Measurements from ENCODE around the gene TTL. TPM values are rescaled to one million over a fixed set of nuclear protein-coding genes. Genes with fewer than 3 reads are reported as not detected.
"Not testable (repeated sequence)": the region's sequence is repeated elsewhere in the genome, so short reads cannot be mapped to it uniquely, and the experiment has no call there.

TTL gene
- polyA plus RNA-seq, 1 donor from 2014 or later = 1.3 TPM

- Mint-ChIP-seq H3K27me3 (no peaks in the 10 kb centered on the region), H3K36me3 (peaks cover 9% of the 10 kb centered on the region), H3K4me1 (no peaks in the 10 kb centered on the region)
Observed at GRCh38 chr2:112528541-112528940, 46.6 kb downstream of the TTL start.

GRCh38 chr2:112529757-112530156 is 47.8 kb downstream of the TTL start:
- Mint-ChIP-seq H3K4me3 (no peak overlapping the region), H3K36me3 (peaks cover 7% of the 10 kb centered on the region), H3K27ac (no peak overlapping the region), H3K27me3 (no peaks in the 10 kb centered on the region), H3K9me3 (no peaks in the 10 kb centered on the region), H3K4me1 (no peaks in the 10 kb centered on the region)

More at GRCh38 chr2:112528541-112528940, 46.6 kb downstream of the TTL start:
- Mint-ChIP-seq H3K27ac (no peak overlapping the region), H3K9me3 (no peaks in the 10 kb centered on the region), H3K4me3 (no peak overlapping the region)

DNA sequence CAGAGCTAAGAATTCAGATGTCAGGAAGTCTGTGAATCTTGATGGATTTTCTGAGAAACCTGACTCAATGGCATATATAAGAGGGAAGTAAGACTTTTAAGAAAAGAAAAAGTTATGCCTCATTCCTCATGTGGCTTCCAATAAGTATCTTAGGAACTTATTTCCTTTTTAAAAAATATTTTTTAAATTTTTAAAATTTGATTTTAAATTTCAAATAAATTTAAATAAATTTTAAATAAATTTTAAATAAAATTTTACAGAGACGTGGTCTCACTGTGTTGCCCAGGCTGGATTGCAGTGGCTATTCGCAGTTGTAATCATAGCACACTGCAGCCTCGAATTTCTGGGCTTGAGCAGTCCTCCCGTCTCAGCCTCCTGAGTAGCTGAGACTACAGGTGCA is 48.8 kb downstream of the TTL start:
- Mint-ChIP-seq H3K4me1 (no peaks in the 10 kb centered on the region), H3K9me3 (no peaks in the 10 kb centered on the region), H3K27ac (no peak overlapping the region), H3K27me3 (no peaks in the 10 kb centered on the region), H3K36me3 (peaks cover 7% of the 10 kb centered on the region), H3K4me3 (no peak overlapping the region)

- no peaks in the 10 kb centered on the region for H3K27me3 Mint-ChIP-seq
- H3K4me1 Mint-ChIP-seq = peaks cover 0 to under 1% (median 0%) of the 10 kb centered on the region in 3 donors
- H3K36me3 Mint-ChIP-seq = peaks cover 10% of the 10 kb centered on the region
- no peak overlapping the region for H3K4me3 Mint-ChIP-seq
- H3K27ac Mint-ChIP-seq = no peak overlapping the region
- no peaks in the 10 kb centered on the region for H3K9me3 Mint-ChIP-seq
Observed at GRCh38 chr2:112534826-112535225, 52.9 kb downstream of the TTL start.

GRCh38 chr2:112536665-112537064 is 54.7 kb downstream of the TTL start:
- H3K4me1 Mint-ChIP-seq = peaks cover 3 to 12% (median 5%) of the 10 kb centered on the region in 3 donors
- H3K27me3 Mint-ChIP-seq, H3K9me3 Mint-ChIP-seq, H3K36me3 Mint-ChIP-seq, H3K27ac Mint-ChIP-seq, H3K4me3 Mint-ChIP-seq: not testable (repeated sequence)

DNA sequence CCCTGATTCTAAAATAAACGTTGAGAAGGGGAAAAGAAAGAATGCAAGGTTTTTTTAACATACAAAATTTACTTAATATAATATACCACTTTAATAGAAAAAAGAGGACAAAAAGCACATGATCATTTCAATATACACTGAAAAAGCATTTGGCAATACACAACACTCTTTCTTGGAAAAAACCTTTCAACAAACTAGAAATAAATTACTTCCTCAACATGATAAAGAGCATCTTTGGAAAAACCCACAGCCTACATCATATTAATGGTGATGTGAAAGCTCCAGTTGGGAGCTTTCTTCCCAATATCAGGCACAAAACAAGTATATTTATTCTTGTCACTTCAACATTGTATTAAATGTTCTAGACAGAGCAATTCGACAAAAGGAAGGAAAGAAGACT is 57.4 kb downstream of the TTL start:
- peaks cover 3 to 17% (median 7%) of the 10 kb centered on the region in 3 donors for H3K4me1 Mint-ChIP-seq
- H3K36me3 Mint-ChIP-seq = peaks cover 3% of the 10 kb centered on the region
- H3K27ac Mint-ChIP-seq = no peak overlapping the region
- no peaks in the 10 kb centered on the region for H3K27me3 Mint-ChIP-seq
- H3K9me3 Mint-ChIP-seq = no peaks in the 10 kb centered on the region
- H3K4me3 Mint-ChIP-seq = peak overlapping the region in 1 of 4 donors; percentile 22

DNA sequence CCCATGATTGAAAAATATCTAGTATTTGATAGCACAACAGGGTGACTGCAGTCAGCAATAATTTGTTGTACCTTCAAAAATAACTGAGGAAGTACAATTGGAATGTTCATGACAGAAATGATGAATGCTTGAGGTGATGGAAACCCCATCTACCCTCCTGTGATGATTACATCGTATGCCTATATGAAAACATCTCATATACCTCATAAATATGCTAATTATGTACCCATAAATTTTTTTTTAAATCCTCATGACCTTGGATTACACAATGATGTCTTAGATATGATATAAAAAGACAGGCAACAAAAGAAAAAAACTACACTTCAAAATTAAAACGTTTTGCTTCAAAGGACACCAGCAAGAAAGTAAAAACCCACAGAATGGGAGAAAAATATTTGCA is 59.0 kb downstream of the TTL start:
- Mint-ChIP-seq H3K36me3 (peaks cover 3% of the 10 kb centered on the region), H3K27ac (peak overlapping the region in 1 of 3 donors; percentile 57), H3K9me3 (no peaks in the 10 kb centered on the region), H3K27me3 (no peaks in the 10 kb centered on the region), H3K4me1 (peaks cover 7 to 17% (median 9%) of the 10 kb centered on the region in 3 donors), H3K4me3 (no peak overlapping the region)

DNA sequence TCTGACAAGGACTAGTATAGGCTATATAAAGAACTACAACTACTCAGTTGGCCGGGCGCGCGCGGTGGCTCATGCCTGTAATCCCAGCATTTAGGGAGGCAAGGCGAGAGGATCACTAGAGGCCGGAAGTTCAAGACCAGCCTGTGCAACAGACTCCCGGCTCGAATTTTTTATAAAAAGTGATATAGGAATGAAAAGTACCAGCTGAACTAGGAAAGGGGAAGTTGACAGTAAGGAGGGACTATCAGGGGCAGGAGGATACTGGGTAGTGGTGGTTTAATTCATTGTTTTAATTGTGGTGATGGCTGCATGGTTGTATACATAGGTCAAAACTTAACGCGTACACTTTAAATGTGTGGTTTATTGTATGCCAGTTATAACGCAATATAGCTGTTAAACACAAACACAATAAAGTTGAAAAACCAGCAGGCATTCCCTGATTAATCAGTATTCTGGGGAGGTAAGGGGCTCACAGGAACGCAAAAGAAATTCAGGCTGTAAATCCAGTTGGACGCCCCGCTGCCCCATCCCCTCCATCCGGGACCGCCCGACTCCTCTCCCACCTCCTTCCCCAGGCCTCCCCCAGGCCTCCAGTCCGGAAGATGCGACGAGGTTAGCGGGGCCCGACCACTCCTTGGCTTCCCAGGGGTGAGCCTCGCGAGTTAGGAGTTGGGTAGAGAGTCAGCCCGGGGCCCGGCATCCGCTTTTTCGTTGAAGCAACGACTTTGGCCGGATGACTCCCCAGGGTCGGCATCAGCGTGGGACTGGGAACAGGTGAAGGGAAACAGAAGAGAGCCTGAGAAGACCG is 59.6 kb downstream of the TTL start:
- no peak overlapping the region for H3K4me3 Mint-ChIP-seq
- peaks cover 7 to 17% (median 11%) of the 10 kb centered on the region in 3 donors for H3K4me1 Mint-ChIP-seq
- no peaks in the 10 kb centered on the region for H3K9me3 Mint-ChIP-seq
- H3K36me3 Mint-ChIP-seq = peaks cover 3% of the 10 kb centered on the region
- no peaks in the 10 kb centered on the region for H3K27me3 Mint-ChIP-seq
- no peak overlapping the region for H3K27ac Mint-ChIP-seq

DNA sequence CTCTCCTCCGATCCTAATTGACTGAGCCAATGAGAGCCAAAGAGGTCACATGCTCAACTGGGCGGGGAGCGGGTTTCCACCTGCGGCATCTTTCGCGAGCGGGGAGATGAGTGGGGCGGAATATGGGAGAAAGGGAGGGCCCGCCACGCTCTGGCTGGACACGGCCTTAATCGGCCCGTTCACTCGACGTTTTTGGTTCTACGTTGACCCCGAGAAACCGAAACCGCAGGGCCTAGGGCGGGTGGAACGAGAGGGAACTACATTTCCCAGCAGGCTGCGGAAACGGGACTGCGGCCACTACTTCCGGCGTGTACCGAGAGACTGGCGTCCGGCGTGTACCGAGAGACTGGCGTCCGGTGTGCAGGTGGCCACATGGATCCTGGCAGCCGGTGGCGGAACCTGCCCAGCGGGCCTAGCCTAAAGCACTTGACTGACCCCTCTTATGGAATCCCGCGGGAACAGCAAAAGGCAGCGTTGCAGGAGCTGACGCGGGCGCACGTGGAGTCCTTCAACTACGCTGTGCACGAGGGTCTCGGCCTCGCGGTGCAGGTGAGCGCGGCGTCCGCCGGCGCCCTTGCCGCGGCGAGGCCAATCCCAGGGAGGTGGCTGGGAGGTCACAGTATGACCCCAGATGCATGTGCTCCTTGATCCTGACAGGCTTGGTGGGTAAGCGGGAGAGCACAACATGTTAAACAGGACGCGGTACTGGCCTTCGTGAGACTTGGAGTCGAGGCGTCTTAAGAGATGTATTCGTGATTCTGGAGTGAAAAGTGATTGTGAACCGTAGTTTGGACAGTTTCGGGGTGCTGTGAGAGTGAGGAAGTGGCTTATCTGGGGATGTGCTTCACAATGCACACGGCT is 60.4 kb downstream of the TTL start, which contains the start of gene POLR1B:
POLR1B (plus strand) TSS at position 343 of the 861 bp plus-strand sequence; CDS start at position 373, 30 bp downstream.
- Mint-ChIP-seq H3K9me3 (no peaks in the 10 kb centered on the region), H3K4me1 (peaks cover 7 to 17% (median 11%) of the 10 kb centered on the region in 3 donors), H3K36me3 (peaks cover 7% of the 10 kb centered on the region), H3K4me3 (no peak within 1 kb of the TSS), H3K27ac (no peak within 1 kb of the TSS), H3K27me3 (no peaks in the 10 kb centered on the region)

DNA sequence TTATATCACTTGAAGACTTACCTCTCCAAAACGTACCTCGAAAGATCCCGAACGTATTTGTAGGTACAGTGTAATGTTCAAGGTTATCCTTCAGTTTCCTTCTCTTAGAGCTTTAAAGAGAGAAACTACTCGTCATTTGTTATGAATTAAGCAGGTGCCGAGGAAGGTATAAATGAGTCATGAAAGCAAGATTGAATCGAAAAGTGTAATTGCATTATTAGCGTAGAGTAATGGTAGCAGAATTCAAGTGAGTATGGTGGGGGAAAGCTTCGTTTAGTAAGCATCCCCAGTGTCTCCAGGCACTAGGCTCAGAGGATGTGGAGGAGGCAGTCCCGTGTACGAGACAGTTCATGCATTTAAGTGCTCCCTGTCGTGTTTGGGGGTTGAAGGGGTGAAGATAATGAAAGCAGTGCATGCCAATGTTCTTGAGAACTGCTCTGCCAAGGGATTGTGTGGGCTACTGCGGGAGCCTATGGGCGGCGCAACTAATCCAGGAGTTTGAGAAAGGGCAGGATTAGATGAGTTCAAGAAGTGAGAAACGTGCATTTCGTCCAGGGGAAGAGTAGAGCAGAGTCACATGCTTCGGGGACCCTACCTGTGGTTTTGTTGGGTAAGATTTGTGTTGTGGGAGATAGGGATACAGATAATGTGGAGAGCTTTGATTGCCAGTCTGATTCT is 61.2 kb downstream of the TTL start:
- Mint-ChIP-seq H3K9me3 (no peaks in the 10 kb centered on the region), H3K27ac (no peak overlapping the region)

GRCh38 chr2:112547333-112547732 is 65.4 kb downstream of the TTL start:
- Mint-ChIP-seq H3K4me3 (no peak overlapping the region), H3K9me3 (no peaks in the 10 kb centered on the region), H3K4me1 (peaks cover 0 to 6% (median 4%) of the 10 kb centered on the region in 3 donors), H3K27me3 (no peaks in the 10 kb centered on the region), H3K27ac (no peak overlapping the region), H3K36me3 (peaks cover 10% of the 10 kb centered on the region)

More for the DNA sequence above, 61.2 kb downstream of the TTL start:
- no peaks in the 10 kb centered on the region for H3K27me3 Mint-ChIP-seq
- H3K4me1 Mint-ChIP-seq = peaks cover 7 to 17% (median 11%) of the 10 kb centered on the region in 3 donors
- H3K36me3 Mint-ChIP-seq = peaks cover 5% of the 10 kb centered on the region
- no peak overlapping the region for H3K4me3 Mint-ChIP-seq

- Mint-ChIP-seq H3K4me3 (no peak overlapping the region), H3K4me1 (peaks cover 0 to 6% (median 4%) of the 10 kb centered on the region in 3 donors), H3K27ac (no peak overlapping the region), H3K9me3 (no peaks in the 10 kb centered on the region), H3K27me3 (no peaks in the 10 kb centered on the region), H3K36me3 (peaks cover 12% of the 10 kb centered on the region)
Observed at GRCh38 chr2:112548980-112549379, 67.0 kb downstream of the TTL start.

GRCh38 chr2:112566104-112566503 is 84.1 kb downstream of the TTL start:
- no peak overlapping the region for H3K4me3 Mint-ChIP-seq
- H3K27me3 Mint-ChIP-seq = no peaks in the 10 kb centered on the region
- H3K27ac Mint-ChIP-seq = no peak overlapping the region
- H3K36me3 Mint-ChIP-seq = peaks cover 25% of the 10 kb centered on the region
- H3K4me1 Mint-ChIP-seq = peaks cover 0 to 2% (median 1%) of the 10 kb centered on the region in 3 donors
- H3K9me3 Mint-ChIP-seq = peaks cover 3 to 9% (median 7%) of the 10 kb centered on the region in 3 donors

DNA sequence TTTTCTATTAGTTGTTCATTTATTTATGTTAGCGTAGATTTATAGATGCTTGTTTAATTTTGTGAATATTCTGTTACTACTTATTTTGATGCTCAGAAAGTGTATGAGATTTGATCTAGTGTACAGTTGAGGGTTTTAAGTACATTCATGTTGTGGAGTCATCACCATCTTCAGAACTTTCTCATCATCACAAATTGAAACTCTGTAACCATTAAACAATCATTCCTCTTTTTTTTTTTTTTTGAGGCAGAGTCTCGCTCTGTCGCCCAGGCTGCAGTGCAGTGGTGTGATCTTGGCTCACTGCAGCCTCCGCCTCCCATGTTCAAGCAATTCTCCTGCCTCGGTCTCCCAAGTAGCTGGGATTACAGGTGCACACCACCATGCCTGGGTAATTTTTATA is 84.6 kb downstream of the TTL start:
- H3K4me1 Mint-ChIP-seq, H3K27me3 Mint-ChIP-seq, H3K27ac Mint-ChIP-seq, H3K9me3 Mint-ChIP-seq, H3K4me3 Mint-ChIP-seq: not testable (repeated sequence)
- H3K36me3 Mint-ChIP-seq = peaks cover 25% of the 10 kb centered on the region

DNA sequence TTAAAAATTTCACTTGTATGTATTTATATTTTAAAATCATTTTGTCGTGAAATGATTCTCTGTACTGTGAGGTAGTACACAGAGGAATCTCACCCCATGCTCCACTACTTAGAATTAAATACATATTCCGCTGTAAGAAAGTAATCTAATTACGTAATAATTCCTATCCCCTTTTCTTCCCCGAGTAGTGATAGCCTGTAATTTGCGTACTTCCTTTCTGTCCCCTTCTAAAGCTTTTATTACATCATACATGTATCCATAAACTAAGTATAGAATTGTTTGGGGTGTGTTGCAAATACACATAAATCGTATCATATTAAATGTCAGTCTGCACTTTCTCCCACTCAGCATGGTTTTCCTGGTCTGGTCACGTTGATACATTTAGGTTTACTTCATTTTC is 90.0 kb downstream of the TTL start:
- H3K4me3 Mint-ChIP-seq = no peak overlapping the region
- no peaks in the 10 kb centered on the region for H3K27me3 Mint-ChIP-seq
- H3K9me3 Mint-ChIP-seq = peaks cover 3 to 9% (median 7%) of the 10 kb centered on the region in 3 donors
- no peak overlapping the region for H3K27ac Mint-ChIP-seq
- no peaks in the 10 kb centered on the region for H3K4me1 Mint-ChIP-seq
- peaks cover 28% of the 10 kb centered on the region for H3K36me3 Mint-ChIP-seq

Measured in IgD-negative memory B cell (primary cell).